Loucy (cell line): ENCODE results near the gene L3MBTL3.
"Not testable (repeated sequence)": the region's sequence is repeated elsewhere in the genome, so short reads cannot be mapped to it uniquely, and the experiment has no call there.

Experiments
- H2AFZ ChIP-seq: fragments of 200-600 bp; sonication (generic); 2 replicates; pipeline ENCODE4 v1.6.0; 2016; ENCODE audit warnings: antibody characterized with exemption, mild to moderate bottlenecking, low read length, moderate library complexity
- H3F3A ChIP-seq: fragments of 200-600 bp; 2 replicates; pipeline ENCODE4 v1.6.0; 2016; ENCODE audit warnings: antibody characterized with exemption, low read depth, mild to moderate bottlenecking
- H3K27me3 ChIP-seq: fragments of 200-600 bp; sonication (generic); 2 replicates; pipeline ENCODE4 v1.6.1; 2014; ENCODE audit warnings: low read length, mild to moderate bottlenecking; ENCODE audit not compliant: insufficient read depth, poor library complexity, severe bottlenecking
- H3K36me3 ChIP-seq: fragments of 200-600 bp; sonication (generic); 2 replicates; pipeline ENCODE4 v1.6.1; 2016; ENCODE audit warnings: low read length; ENCODE audit not compliant: insufficient read depth
- H3K4me1 ChIP-seq: fragments of 200-600 bp; sonication (generic); 2 replicates; pipeline ENCODE4 v1.5.1; 2014; ENCODE audit warnings: low read length, mild to moderate bottlenecking; ENCODE audit not compliant: insufficient read depth, poor library complexity, severe bottlenecking
- H3K4me2 ChIP-seq: fragments of 200-600 bp; sonication (generic); 2 replicates; pipeline ENCODE4 v1.6.0; 2014; ENCODE audit warnings: antibody characterized with exemption, low read length, low read depth, mild to moderate bottlenecking; ENCODE audit not compliant: poor library complexity, severe bottlenecking
- H3K4me3 ChIP-seq: fragments of 200-600 bp; sonication (generic); 2 replicates; pipeline ENCODE4 v1.5.1; 2014; ENCODE audit warnings: low read length, mild to moderate bottlenecking, mixed read lengths; ENCODE audit not compliant: poor library complexity, severe bottlenecking
- H3K79me2 ChIP-seq: fragments of 200-600 bp; sonication (generic); 2 replicates; pipeline ENCODE4 v1.6.1; 2014; ENCODE audit warnings: low read length; ENCODE audit not compliant: insufficient read depth
- H3K9ac ChIP-seq: fragments of 200-600 bp; sonication (generic); 2 replicates; pipeline ENCODE4 v1.6.0; 2014; ENCODE audit warnings: mild to moderate bottlenecking, low read depth, low read length, moderate library complexity; ENCODE audit not compliant: poor library complexity, severe bottlenecking
- H3K9me2 ChIP-seq: fragments of 200-600 bp; sonication (generic); replicated peaks from 2 replicates; pipeline ENCODE4 v1.6.1; 2016; ENCODE audit warnings: low read depth, low read length, mixed read lengths
- H3K9me3 ChIP-seq: fragments of 200-600 bp; sonication (generic); 2 replicates; pipeline ENCODE4 v1.6.1; 2014; ENCODE audit warnings: mild to moderate bottlenecking, antibody characterized with exemption, low read length, low read depth; ENCODE audit not compliant: insufficient read depth
- H4K20me1 ChIP-seq: fragments of 200-600 bp; sonication (generic); 2 replicates; pipeline ENCODE4 v1.6.0; 2014; ENCODE audit warnings: antibody characterized with exemption, low read length, mild to moderate bottlenecking; ENCODE audit not compliant: insufficient read depth, poor library complexity, severe bottlenecking
- CTCF ChIP-seq: fragments of 200-600 bp; sonication (generic); conservative IDR thresholded peaks from 2 replicates; pipeline ENCODE4 v1.5.1; 2014; ENCODE audit warnings: mild to moderate bottlenecking, antibody characterized with exemption, low read length
- EZH2phosphoT487 ChIP-seq: fragments of 200-600 bp; IDR thresholded peaks from 2 replicates; pipeline ENCODE4 v1.6.1; 2018; ENCODE audit warnings: antibody characterized with exemption, mild to moderate bottlenecking, moderate library complexity, borderline replicate concordance

L3MBTL3 gene

GRCh38 chr6:130116273-130116672 is 97.9 kb downstream of the L3MBTL3 start:
- TF ChIP-seq CTCF (no peak), EZH2phosphoT487 (no peak)
- H3K36me3 ChIP-seq: no peaks in the 10 kb centered on the region
- H3K4me1 ChIP-seq: no peaks in the 10 kb centered on the region
- no peaks in the 10 kb centered on the region for H3K79me2 ChIP-seq
- no peak overlapping the region for H3K4me2 ChIP-seq
- no peak overlapping the region for H2AFZ ChIP-seq
- no peaks in the 10 kb centered on the region for H3F3A ChIP-seq
- no peak overlapping the region for H3K4me3 ChIP-seq
- H4K20me1 ChIP-seq: no peaks in the 10 kb centered on the region
- no peak overlapping the region for H3K9ac ChIP-seq
- no peaks in the 10 kb centered on the region for H3K9me3 ChIP-seq
- H3K9me2 ChIP-seq: no peaks in the 10 kb centered on the region
- no peaks in the 10 kb centered on the region for H3K27me3 ChIP-seq

DNA sequence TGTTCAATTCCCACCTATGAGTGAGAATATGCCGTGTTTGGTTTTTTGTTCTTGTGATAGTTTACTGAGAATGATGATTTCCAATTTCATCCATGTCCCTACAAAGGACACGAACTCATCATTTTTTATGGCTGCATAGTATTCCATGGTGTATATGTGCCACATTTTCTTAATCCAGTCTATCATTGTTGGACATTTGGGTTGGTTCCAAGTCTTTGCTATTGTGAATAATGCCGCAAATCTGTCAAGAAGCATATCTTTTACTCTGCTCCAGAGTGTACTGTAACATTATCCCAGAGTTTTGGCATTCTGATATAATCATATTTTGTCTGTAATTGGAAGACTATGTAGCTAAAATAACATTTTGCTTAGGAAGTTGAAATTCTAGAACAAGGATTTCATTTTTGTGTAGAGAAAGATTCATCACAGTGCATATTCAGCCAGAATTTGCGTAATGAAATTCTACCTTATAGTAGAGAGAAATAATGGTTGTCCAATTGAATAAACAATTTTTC is 98.9 kb downstream of the L3MBTL3 start:
- H3K4me3 ChIP-seq, H3K27me3 ChIP-seq, H3K79me2 ChIP-seq, H3K9me3 ChIP-seq, H2AFZ ChIP-seq, H3K4me2 ChIP-seq, H3F3A ChIP-seq, H3K9me2 ChIP-seq, H3K4me1 ChIP-seq, H3K36me3 ChIP-seq, H3K9ac ChIP-seq, H4K20me1 ChIP-seq: not testable (repeated sequence)

DNA sequence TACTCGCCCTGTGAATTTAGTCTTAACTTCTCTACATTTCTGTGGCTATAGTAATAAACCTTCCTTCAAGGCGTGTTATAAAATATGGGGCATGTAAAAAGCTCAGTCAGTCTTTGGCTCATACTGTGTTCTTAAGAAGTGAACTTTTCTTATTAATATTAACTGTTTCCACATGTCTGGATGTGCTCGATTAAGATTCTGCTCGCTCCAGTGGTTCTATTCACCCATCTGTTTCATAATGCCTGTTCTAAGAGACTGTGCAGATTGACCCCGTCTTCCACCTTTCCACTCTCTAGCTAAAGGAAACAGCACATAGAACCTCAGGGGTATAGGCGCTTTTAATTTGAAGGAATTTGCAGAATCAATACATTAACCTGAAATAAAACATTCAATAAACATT is 99.9 kb downstream of the L3MBTL3 start:
- no peak overlapping the region for H3K4me3 ChIP-seq
- no peak overlapping the region for H3K9ac ChIP-seq
- no peaks in the 10 kb centered on the region for H4K20me1 ChIP-seq
- H3F3A ChIP-seq: no peaks in the 10 kb centered on the region
- no peak overlapping the region for H2AFZ ChIP-seq
- no peaks in the 10 kb centered on the region for H3K27me3 ChIP-seq
- TF ChIP-seq CTCF (no peak), EZH2phosphoT487 (no peak)
- H3K36me3 ChIP-seq: no peaks in the 10 kb centered on the region
- no peaks in the 10 kb centered on the region for H3K79me2 ChIP-seq
- H3K4me2 ChIP-seq: no peak overlapping the region
- H3K9me3 ChIP-seq: no peaks in the 10 kb centered on the region
- no peaks in the 10 kb centered on the region for H3K9me2 ChIP-seq
- H3K4me1 ChIP-seq: no peaks in the 10 kb centered on the region

GRCh38 chr6:130119211-130119610 is 100.8 kb downstream of the L3MBTL3 start:
- Histone ChIP-seq H3K9me3 (no peaks in the 10 kb centered on the region), H3K79me2 (no peaks in the 10 kb centered on the region), H3K9me2 (no peaks in the 10 kb centered on the region), H3K4me1 (no peaks in the 10 kb centered on the region), H3K27me3 (no peaks in the 10 kb centered on the region), H3K9ac (no peak overlapping the region), H3K4me3 (no peak overlapping the region), H3K36me3 (no peaks in the 10 kb centered on the region), H3K4me2 (no peak overlapping the region), H3F3A (no peaks in the 10 kb centered on the region), H4K20me1 (no peaks in the 10 kb centered on the region), H2AFZ (no peak overlapping the region)
- TF ChIP-seq CTCF: no peak
- TF ChIP-seq EZH2phosphoT487: no peak
